ENCODE data around the gene LCN12.

The LCN12 gene

GRCh38 chr9:136985027-136985602, 33.0 kb downstream of the LCN12 start:
- no peak overlapping the region for H3K4me2 ChIP-seq (ENCODE audit: low read depth, low read length, poor library complexity, severe bottlenecking)

GRCh38 chr9:136985853-136986252, 33.8 kb downstream of the LCN12 start:
- Histone ChIP-seq H3K9me3 (ENCODE audit: insufficient read depth, low read length) (no peaks in the 10 kb centered on the region), H3K36me3 (ENCODE audit: low read length) (no peaks in the 10 kb centered on the region), H3K27ac (ENCODE audit: low read depth, low read length) (no peak overlapping the region), H3K9me2 (replicated peaks; ENCODE audit: insufficient read depth, low read length) (no peaks in the 10 kb centered on the region), H3K4me2 (ENCODE audit: low read depth, low read length, poor library complexity, severe bottlenecking) (no peak overlapping the region), H2AFZ (ENCODE audit: low read depth, low read length, severe bottlenecking) (no peak overlapping the region), H3K27me3 (ENCODE audit: low read length) (no peaks in the 10 kb centered on the region), H4K20me1 (ENCODE audit: low read depth, low read length) (no peaks in the 10 kb centered on the region), H3K9ac (ENCODE audit: low read length) (no peak overlapping the region), H3K79me2 (ENCODE audit: insufficient read depth, low read length) (no peaks in the 10 kb centered on the region), H3K4me3 (ENCODE audit: insufficient read depth, low read length, poor library complexity, severe bottlenecking) (no peak overlapping the region), H3F3A (ENCODE audit: insufficient read depth) (no peaks in the 10 kb centered on the region)
- no peak for TF ChIP-seq EZH2phosphoT487 (conservative IDR thresholded peaks at IDR 0.05; ENCODE audit: low read length)
- TF ChIP-seq, protein P1, sequence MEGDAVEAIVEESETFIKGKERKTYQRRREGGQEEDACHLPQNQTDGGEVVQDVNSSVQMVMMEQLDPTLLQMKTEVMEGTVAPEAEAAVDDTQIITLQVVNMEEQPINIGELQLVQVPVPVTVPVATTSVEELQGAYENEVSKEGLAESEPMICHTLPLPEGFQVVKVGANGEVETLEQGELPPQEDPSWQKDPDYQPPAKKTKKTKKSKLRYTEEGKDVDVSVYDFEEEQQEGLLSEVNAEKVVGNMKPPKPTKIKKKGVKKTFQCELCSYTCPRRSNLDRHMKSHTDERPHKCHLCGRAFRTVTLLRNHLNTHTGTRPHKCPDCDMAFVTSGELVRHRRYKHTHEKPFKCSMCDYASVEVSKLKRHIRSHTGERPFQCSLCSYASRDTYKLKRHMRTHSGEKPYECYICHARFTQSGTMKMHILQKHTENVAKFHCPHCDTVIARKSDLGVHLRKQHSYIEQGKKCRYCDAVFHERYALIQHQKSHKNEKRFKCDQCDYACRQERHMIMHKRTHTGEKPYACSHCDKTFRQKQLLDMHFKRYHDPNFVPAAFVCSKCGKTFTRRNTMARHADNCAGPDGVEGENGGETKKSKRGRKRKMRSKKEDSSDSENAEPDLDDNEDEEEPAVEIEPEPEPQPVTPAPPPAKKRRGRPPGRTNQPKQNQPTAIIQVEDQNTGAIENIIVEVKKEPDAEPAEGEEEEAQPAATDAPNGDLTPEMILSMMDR (IDR thresholded peaks at IDR 0.05; ENCODE audit: insufficient read depth, low read length, poor library complexity, severe bottlenecking), result no peak

More at GRCh38 chr9:136985027-136985602, 33.0 kb downstream of the LCN12 start:
- Histone ChIP-seq H3K9me3 (ENCODE audit: insufficient read depth, low read length) (no peaks in the 10 kb centered on the region), H3K4me3 (ENCODE audit: insufficient read depth, low read length, poor library complexity, severe bottlenecking) (no peak overlapping the region), H3K9ac (ENCODE audit: low read length) (no peak overlapping the region), H3K79me2 (ENCODE audit: insufficient read depth, low read length) (no peaks in the 10 kb centered on the region), H3F3A (ENCODE audit: insufficient read depth) (no peaks in the 10 kb centered on the region), H3K27me3 (ENCODE audit: low read length) (no peaks in the 10 kb centered on the region), H3K36me3 (ENCODE audit: low read length) (no peaks in the 10 kb centered on the region), H3K9me2 (replicated peaks; ENCODE audit: insufficient read depth, low read length) (no peaks in the 10 kb centered on the region), H4K20me1 (ENCODE audit: low read depth, low read length) (no peaks in the 10 kb centered on the region), H3K27ac (ENCODE audit: low read depth, low read length) (no peak overlapping the region), H2AFZ (ENCODE audit: low read depth, low read length, severe bottlenecking) (no peak overlapping the region)
- TF ChIP-seq EZH2phosphoT487 (conservative IDR thresholded peaks at IDR 0.05; ENCODE audit: low read length), result no peak
- TF ChIP-seq, protein P1 (IDR thresholded peaks at IDR 0.05; ENCODE audit: insufficient read depth, low read length, poor library complexity, severe bottlenecking), result no peak

GRCh38 chr9:136988872-136989271, 36.8 kb downstream of the LCN12 start:
- no peaks in the 10 kb centered on the region for H3K9me2 ChIP-seq (replicated peaks; ENCODE audit: insufficient read depth, low read length)
- H3K27ac ChIP-seq (ENCODE audit: low read depth, low read length), result no peak overlapping the region
- H4K20me1 ChIP-seq (ENCODE audit: low read depth, low read length), result no peaks in the 10 kb centered on the region
- H3K4me2 ChIP-seq (ENCODE audit: low read depth, low read length, poor library complexity, severe bottlenecking), result no peak overlapping the region
- no peak overlapping the region for H3K4me3 ChIP-seq (ENCODE audit: insufficient read depth, low read length, poor library complexity, severe bottlenecking)
- H3K27me3 ChIP-seq (ENCODE audit: low read length), result no peaks in the 10 kb centered on the region
- no peaks in the 10 kb centered on the region for H3K36me3 ChIP-seq (ENCODE audit: low read length)
- no peaks in the 10 kb centered on the region for H3K79me2 ChIP-seq (ENCODE audit: insufficient read depth, low read length)
- no peak overlapping the region for H2AFZ ChIP-seq (ENCODE audit: low read depth, low read length, severe bottlenecking)
- no peaks in the 10 kb centered on the region for H3F3A ChIP-seq (ENCODE audit: insufficient read depth)
- no peak overlapping the region for H3K9ac ChIP-seq (ENCODE audit: low read length)
- no peaks in the 10 kb centered on the region for H3K9me3 ChIP-seq (ENCODE audit: insufficient read depth, low read length)
- TF ChIP-seq, protein P1 (IDR thresholded peaks at IDR 0.05; ENCODE audit: insufficient read depth, low read length, poor library complexity, severe bottlenecking), result no peak

All from SU-DHL-6 (cell line).